ENCODE measurements around the gene LDLRAD4. TPM values are rescaled to one million over a fixed set of nuclear protein-coding genes. Genes with fewer than 3 reads are reported as not detected.
"Not testable (repeated sequence)": the region's sequence is repeated elsewhere in the genome, so short reads cannot be mapped to it uniquely, and the experiment has no call there.

The LDLRAD4 gene
- total RNA-seq, 1 donor from 2014 or later = 6.7 TPM

GRCh38 chr18:13246121-13246520 lies 27.6 kb downstream of the LDLRAD4 start:
- no peak for DNase-seq (ENCODE audit: low read depth in 2 of 2)

GRCh38 chr18:13246591-13246990 lies 28.0 kb downstream of the LDLRAD4 start:
- DNase-seq (ENCODE audit: low read depth in 2 of 2) = no peak

DNA sequence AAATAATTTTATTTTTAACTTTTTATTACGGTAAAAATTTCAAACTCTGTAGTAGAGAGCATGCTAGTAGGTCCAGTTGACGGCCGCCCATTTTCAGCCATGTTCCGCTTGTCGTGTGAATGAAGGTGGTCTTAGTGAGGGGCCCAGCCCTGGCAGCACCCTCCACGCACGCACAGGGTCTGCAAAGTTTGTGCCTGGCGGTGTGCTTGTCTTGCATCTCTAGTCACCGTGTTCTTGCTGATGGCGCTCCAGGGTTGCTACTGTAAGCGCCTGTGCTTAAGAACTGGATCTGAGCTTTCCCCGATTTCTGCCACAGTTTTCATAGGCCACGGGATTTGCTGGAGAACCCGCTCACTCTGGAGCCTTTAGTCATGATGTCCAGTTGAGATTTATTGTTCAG lies 28.9 kb downstream of the LDLRAD4 start:
- no peak for DNase-seq (ENCODE audit: low read depth in 2 of 2)

DNA sequence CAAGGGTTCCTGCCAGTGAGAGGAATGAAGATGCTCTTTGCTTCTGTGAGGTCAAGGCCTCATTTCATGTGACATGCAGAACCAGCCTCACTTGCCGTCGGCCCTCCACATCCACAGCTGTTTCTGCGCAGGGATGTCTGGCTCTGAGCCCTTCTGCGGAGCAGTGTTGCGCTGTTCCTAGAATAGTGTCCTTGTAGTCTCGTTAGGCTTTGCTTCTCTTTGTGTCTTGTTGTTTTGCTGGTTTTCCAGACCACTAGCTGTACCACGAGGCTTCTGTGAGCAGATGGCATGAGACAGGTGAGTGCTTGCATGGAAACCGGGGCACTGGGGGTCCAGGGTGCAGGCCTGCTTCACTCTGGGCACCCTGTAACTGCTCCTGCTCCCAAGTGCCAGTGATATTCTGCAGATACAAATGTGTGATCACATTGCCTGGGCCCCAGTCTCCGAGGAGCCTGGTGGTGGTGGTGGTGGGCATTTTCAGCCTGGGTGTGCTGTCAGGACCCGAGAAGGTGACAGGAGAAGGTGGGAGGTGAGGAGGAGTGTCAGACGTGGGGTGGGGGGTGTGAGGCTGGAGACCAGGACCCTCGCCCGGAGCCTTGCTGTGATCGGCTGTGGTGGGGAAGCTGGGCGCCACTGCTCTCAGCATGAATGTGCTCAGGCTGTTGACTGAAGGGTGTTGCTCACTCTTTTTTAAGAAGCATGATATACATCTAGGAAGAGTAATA lies 34.3 kb downstream of the LDLRAD4 start:
- DNase-seq (ENCODE audit: low read depth in 2 of 2) = no peak

DNA sequence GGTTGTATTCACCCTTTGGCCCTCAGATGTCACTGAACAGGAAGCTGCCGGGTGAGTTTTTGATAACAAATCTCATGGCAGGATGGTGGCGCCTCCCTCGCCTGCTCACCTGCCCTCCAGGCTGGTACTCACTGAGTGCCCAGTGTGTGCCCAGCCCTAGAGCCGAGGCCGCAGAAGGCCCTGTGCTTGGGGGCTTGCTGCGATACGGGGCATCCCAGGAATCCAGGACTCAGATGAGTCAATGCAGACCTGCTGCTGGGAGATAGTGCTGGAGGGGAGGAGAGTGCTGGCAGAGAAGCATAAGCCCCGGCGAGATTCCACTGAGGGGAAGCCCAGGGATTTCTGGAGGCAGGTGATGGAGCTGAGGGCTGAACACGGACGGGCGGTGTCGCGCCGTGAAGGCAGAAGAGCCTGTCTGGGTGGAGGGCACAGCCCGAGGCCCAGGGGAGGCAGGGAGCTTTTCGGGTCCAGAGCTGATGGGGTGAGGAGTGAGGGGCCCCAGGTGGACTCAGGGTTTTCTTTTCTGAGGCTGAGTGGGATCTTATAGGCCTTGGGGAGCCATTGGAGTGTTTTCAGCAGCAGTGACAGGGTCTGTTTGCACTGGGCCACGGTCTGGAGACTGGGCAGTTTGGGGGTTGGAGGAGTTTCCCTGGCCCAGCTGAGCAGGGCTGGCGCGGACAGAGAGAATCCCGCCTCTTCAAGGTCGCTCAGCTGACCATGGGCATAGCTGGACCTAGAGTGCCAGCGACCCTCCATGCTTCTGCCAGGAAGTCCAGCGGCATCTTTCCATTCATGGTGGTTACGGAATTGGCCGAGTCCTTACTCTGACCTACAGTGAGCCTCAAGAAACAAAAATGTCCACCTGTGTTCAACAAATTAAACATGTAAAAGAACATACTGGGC lies 35.5 kb downstream of the LDLRAD4 start:
- no peak for DNase-seq (ENCODE audit: low read depth in 2 of 2)

GRCh38 chr18:13254971-13255927 lies 36.7 kb downstream of the LDLRAD4 start:
- no peak for DNase-seq (ENCODE audit: low read depth in 2 of 2)

DNA sequence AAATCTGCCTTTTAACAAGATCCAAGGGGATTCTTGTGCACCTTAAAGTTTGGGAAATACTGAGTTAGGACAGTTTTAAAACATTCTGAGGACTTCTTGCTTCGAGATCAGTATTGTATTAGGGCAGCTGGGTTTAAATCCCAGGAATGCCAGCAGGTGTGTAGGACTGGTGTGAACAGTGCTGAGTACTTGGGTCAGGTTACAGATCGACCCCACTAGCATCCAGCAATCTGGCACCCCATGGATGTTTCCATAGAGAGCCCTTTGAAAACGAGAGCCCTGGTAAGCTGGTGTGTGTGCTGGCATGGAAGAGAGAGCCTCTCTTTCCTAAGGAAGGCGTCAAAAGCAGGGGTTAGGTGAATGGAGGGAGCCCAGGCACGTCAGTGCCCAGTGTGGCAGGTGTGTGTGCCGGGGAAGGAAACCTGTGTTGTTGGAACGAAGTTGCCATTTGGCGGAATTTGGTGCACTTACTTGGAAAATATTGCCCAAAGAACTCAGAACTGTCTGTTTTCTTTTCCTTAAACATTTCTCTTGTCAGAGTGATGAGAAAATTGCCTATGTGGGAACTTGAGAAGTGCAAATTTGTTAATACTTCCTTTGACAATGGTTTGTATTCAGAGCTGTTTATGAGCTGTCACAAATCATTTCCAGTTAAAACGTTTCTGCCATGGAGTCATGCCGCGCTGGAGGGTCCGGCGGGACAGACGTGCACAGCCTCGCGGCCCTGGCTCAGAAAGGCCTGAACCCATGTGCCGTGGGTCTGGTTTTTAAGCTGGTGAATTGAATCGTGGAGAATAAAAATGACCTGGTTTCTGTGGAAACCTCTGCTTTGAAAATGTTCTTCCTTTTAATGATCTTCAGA lies 38.1 kb downstream of the LDLRAD4 start:
- DNase-seq (ENCODE audit: low read depth in 2 of 2) = no peak

GRCh38 chr18:13257361-13257980 lies 38.9 kb downstream of the LDLRAD4 start:
- no peak for DNase-seq (ENCODE audit: low read depth in 2 of 2)

DNA sequence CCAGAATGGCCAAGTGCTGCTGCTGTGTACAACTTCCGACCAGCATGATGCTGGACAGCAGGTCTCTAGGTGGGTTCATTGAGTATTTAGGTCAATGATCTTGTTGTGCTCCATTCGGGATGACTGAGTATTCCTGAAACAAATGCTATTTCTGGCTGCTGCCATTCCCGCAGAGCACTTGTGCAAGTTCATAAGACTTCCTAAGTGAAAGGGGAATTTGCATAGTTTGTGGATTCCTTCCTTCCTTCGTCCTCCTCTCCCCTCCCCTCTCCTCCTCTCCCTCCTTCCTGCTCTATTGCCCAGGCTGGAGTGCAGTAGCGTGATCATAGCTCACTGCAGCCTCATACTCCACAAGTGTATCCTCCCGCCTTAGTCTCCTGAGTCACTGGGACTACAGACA lies 40.4 kb downstream of the LDLRAD4 start:
- no peak for DNase-seq (ENCODE audit: low read depth in 2 of 2)

- DNase-seq (ENCODE audit: low read depth in 2 of 2) = no peak
Observed at GRCh38 chr18:13259701-13260100, 41.1 kb downstream of the LDLRAD4 start.

DNA sequence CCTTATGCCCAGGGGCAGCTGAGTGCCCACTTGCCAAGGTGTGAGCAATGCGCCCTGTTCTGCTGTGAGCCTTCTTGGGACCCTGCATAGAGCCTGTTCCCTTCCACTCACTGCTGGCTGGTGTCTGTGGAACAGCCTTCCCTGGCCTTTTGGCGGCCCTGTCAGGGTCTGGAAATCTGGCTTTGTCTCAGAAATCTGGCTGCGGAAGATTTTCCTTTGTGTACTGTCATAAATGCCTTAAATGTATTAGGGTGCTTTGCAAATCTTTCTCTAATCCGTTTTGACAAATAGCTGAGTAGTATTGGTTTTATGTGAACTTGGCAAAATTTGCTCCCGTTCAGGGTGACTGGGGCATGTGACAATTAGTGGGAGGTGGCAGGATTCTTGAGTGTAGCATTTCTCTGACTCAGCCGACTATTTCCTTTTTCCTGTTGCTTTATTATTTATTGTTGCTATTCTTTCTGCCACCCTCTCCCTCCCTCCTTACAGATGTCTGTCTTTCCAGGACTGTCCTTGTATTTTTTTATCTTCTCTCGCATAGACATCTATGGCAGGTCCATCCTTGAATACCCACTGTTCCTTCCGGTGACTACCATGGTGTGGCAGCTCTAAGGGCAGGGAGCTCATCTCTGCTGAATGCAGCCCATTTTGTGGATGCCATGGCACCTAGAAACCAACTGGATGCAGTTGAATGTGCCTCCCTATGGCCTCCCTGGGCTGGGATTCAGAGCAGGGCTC lies 41.8 kb downstream of the LDLRAD4 start:
- DNase-seq (ENCODE audit: low read depth in 2 of 2) = peak; percentile 40 to 78

- DNase-seq (ENCODE audit: low read depth in 2 of 2) = no peak
Observed at GRCh38 chr18:13260935-13261640, 42.5 kb downstream of the LDLRAD4 start.

DNA sequence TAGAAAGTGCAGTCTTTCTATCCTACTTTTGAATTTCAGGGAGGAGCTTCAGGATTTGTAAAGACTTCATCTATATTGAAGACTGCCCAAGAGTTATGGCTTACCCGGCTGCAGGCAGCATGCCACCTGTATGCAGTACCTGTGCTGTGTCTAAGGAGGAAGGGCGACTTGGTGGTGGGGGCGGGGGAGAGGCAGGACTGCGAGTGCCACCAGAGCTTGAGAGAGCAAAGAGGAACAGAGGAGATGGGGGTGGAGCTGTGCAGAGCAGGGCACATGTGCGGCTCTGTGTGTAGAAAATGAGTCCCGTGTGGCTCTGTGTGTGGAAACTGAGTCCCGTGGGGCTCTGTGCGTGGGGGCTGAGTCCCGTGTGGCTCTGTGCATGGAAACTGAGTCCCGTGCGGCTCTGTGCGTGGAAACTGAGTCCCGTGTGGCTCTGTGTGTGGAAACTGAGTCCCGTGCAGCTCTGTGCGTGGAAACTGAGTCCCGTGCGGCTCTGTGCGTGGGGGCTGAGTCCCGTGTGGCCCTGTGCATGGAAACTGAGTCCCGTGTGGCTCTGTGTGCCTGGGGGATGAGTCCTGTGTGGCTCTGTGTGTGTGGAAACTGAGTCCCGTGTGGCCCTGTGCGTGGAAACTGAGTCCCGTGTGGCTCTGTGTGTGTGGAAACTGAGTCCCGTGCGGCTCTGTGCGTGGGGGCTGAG lies 43.2 kb downstream of the LDLRAD4 start:
- DNase-seq (ENCODE audit: low read depth in 2 of 2) = no peak

DNA sequence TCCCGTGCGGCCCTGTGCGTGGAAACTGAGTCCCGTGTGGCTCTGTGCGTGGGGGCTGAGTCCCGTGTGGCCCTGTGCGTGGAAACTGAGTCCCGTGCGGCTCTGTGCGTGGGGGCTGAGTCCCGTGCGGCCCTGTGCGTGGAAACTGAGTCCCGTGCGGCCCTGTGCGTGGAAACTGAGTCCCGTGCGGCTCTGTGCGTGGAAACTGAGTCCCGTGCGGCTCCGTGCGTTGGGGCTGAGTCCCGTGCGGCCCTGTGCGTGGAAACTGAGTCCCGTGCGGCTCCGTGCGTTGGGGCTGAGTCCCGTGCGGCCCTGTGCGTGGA lies 43.8 kb downstream of the LDLRAD4 start:
- not testable (repeated sequence) for DNase-seq (ENCODE audit: low read depth in 2 of 2)

- no peak for DNase-seq (ENCODE audit: low read depth in 2 of 2)
Observed at GRCh38 chr18:13262839-13263691, 44.5 kb downstream of the LDLRAD4 start.

DNA sequence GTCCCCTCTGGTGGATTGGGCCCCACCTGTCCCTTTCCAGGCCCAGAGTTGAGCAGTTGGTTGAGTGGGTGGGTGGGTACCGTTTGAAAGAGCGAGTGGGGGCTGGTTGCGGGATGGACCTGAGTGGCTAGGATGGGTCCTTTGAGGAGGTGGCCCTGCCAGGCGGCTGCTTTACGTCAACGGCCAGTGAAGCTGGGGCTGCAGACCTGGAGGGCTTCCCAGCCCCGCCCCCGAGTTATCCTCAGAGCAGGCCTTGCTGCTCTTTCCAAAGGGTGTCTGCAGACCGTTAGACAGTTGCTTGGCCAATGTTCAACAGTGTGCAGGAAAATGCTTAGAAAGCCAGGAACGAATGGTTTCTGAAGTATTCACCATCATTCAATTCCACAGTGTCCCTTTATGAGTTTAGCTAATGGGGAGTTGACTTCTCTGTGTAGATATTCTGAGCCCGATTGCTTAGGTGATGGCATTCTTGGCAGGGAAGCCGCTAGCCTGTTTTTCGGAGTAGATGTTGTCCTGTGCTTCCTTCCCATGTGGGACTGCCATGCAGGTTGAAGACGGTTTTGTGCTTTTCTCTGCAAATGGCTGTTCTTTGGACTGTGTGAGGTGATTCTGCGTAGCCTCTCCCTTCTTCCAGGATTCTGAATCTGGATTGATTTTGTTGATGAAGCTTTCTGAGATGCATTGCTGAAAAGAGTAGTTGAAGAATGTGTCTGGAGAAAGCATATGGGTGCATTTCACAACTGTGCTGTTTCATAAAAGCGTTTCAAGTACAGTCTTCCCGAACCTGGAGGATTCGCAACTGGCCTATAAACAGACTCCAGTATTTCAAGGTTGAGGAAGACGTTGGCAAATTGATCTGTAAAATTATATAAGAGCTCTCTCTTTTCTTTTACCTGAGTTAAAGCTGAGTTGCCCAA lies 45.8 kb downstream of the LDLRAD4 start:
- no peak for DNase-seq (ENCODE audit: low read depth in 2 of 2)
